CD14-positive monocyte (primary cell): ENCODE results near the gene SRA1. TPM values are rescaled to one million over a fixed set of nuclear protein-coding genes. Genes with fewer than 3 reads are reported as not detected.
A peak's percentile ranks its signal among the peaks of the same experiment; 100 is the strongest.

Source experiments
- DNase-seq, 3 donors: peaks; one replicate each; pipeline ENCODE4 v3.0.0-alpha.2; 2011 to 2022
- H2AFZ ChIP-seq: 2 replicates; pipeline ENCODE4 v1.6.0; 2012; ENCODE audit warnings: mild to moderate bottlenecking, low read depth, low read length, inconsistent platforms; ENCODE audit not compliant: insufficient read depth, poor library complexity, severe bottlenecking
- H3K27ac ChIP-seq, 2 donors: 1 replicate in 1 of 2; 2 replicates in 1 of 2; pipeline ENCODE4 v1.5.1; 2012 to 2013; ENCODE audit warnings: low read length in 2 of 2, control low read depth in 1 of 2, inconsistent platforms in 1 of 2, low read depth in 1 of 2, mild to moderate bottlenecking in 1 of 2
- H3K27me3 ChIP-seq, 2 donors: one replicate each; pipeline versions ENCODE4 v1.6.0 to v1.6.1; 2011 to 2013; ENCODE audit warnings: low read length in 2 of 2; ENCODE audit not compliant: control insufficient read depth in 2 of 2, insufficient read depth in 2 of 2
- H3K36me3 ChIP-seq, 2 donors: replicated peaks in 1 of 2; 1 replicate in 1 of 2; 2 replicates in 1 of 2; pipeline versions ENCODE4 v1.5.1 to v1.6.1; 2012 to 2013; ENCODE audit warnings: low read length in 2 of 2, control low read depth in 1 of 2, inconsistent platforms in 1 of 2, mild to moderate bottlenecking in 1 of 2; ENCODE audit not compliant: insufficient read depth in 2 of 2, control insufficient read depth in 1 of 2
- H3K4me1 ChIP-seq, 2 donors: 1 replicate in 1 of 2; 2 replicates in 1 of 2; pipeline versions ENCODE4 v1.5.1 to v1.6.1; 2012 to 2013; ENCODE audit warnings: low read length in 2 of 2, control low read depth in 1 of 2, inconsistent platforms in 1 of 2, mild to moderate bottlenecking in 1 of 2, moderate library complexity in 1 of 2; ENCODE audit not compliant: insufficient read depth in 2 of 2, control insufficient read depth in 1 of 2
- H3K4me2 ChIP-seq: replicated peaks from 2 replicates; pipeline ENCODE3; 2012; ENCODE audit warnings: low read length, moderate library complexity, mild to moderate bottlenecking; ENCODE audit not compliant: poor library complexity, severe bottlenecking; ENCODE audit errors: extremely low read depth
- H3K4me3 ChIP-seq, 3 experiments: fragments of 200-600 bp in 1 of 3; sonication (generic) in 1 of 3; replicated peaks in 1 of 3; 1 replicate in 2 of 3; 2 replicates in 1 of 3; pipeline ENCODE4 v1.5.1; 2011 to 2013; ENCODE audit warnings: low read length in 3 of 3, mild to moderate bottlenecking in 3 of 3, control low read depth in 2 of 3, low read depth in 2 of 3, inconsistent platforms in 1 of 3, moderate library complexity in 1 of 3
- H3K79me2 ChIP-seq: 2 replicates; pipeline ENCODE4 v1.6.0; 2012; ENCODE audit warnings: mild to moderate bottlenecking, control low read depth, inconsistent platforms, low read length, moderate library complexity; ENCODE audit not compliant: insufficient read depth
- H3K9ac ChIP-seq: 2 replicates; pipeline ENCODE4 v1.6.0; 2017; ENCODE audit warnings: low read length, mild to moderate bottlenecking; ENCODE audit not compliant: insufficient read depth, poor library complexity, severe bottlenecking
- H3K9me3 ChIP-seq, 2 donors: replicated peaks in 1 of 2; 1 replicate in 1 of 2; 2 replicates in 1 of 2; pipeline versions ENCODE4 v1.5.1 to v1.6.1; 2012 to 2013; ENCODE audit warnings: low read length in 2 of 2, control low read depth in 1 of 2; ENCODE audit not compliant: control insufficient read depth in 1 of 2, insufficient read depth in 1 of 2
- H4K20me1 ChIP-seq: 2 replicates; pipeline ENCODE4 v1.6.0; 2012; ENCODE audit warnings: mild to moderate bottlenecking, low read length, control low read depth, moderate library complexity; ENCODE audit not compliant: insufficient read depth
- H3K27ac Mint-ChIP-seq, 7 donors: one replicate each; pipeline ENCODE4 v1.8.0; 2020; ENCODE audit warnings: mild to moderate bottlenecking in 7 of 7, mixed read lengths in 7 of 7, moderate library complexity in 6 of 7, inconsistent platforms in 2 of 7
- H3K27me3 Mint-ChIP-seq, 3 donors: one replicate each; pipeline ENCODE4 v1.8.0; 2021 to 2022; ENCODE audit warnings: low read depth in 3 of 3, mild to moderate bottlenecking in 3 of 3, mixed read lengths in 3 of 3, moderate library complexity in 3 of 3, inconsistent platforms in 1 of 3
- H3K36me3 Mint-ChIP-seq, 2 donors: one replicate each; pipeline ENCODE4 v1.8.0; 2020; ENCODE audit warnings: mixed read lengths in 2 of 2, inconsistent platforms in 1 of 2, mild to moderate bottlenecking in 1 of 2
- H3K4me1 Mint-ChIP-seq: one replicate; pipeline ENCODE4 v1.8.0; 2020; ENCODE audit warnings: mild to moderate bottlenecking, mixed read lengths
- H3K4me3 Mint-ChIP-seq, 2 donors: one replicate each; pipeline ENCODE4 v1.8.0; 2020; ENCODE audit warnings: mild to moderate bottlenecking in 2 of 2, mixed read lengths in 2 of 2, moderate library complexity in 1 of 2
- H3K9me3 Mint-ChIP-seq, 7 donors: one replicate each; pipeline ENCODE4 v1.8.0; 2020 to 2022; ENCODE audit warnings: mixed read lengths in 7 of 7, mild to moderate bottlenecking in 6 of 7, moderate library complexity in 6 of 7, inconsistent platforms in 2 of 7
- WGBS: methylation state at CpG from one replicate; pipeline ENCODE4 v1.1.5; 2013; ENCODE audit warnings: missing lambda C conversion rate; ENCODE audit not compliant: insufficient coverage; 5-methylcytosine and 5-hydroxymethylcytosine counted together
- intact Hi-C, 2 donors: fragments of 100-400 bp; cut with micrococcal nuclease; formaldehyde crosslinking; loops; one replicate each; pipeline versions ENCODE4 v1.15.0 to v1.15.1; 2023
- polyA minus RNA-seq: library from RNA; depleted of rRNA, polyadenylated mRNA; stranded (reverse); fragments of >200 nt; gene quantifications from 2 replicates; pipeline ENCODE4 v1.2.3, GENCODE V29; 2012
- polyA plus RNA-seq, 3 donors: library from polyadenylated mRNA; depleted of rRNA in 1 of 3; unstranded in 2 of 3; stranded (reverse) in 1 of 3; fragments of 300-500 nt in 2 of 3; fragments of >200 nt in 1 of 3; fragmentation: Illumina TruSeq in 2 of 3; gene quantifications; 1 replicate in 2 of 3; 2 replicates in 1 of 3; pipeline ENCODE4 v1.2.3, GENCODE V29; 2012 to 2021
- total RNA-seq, 12 experiments: library from RNA in 1 of 12; stranded (reverse) in 1 of 12; fragments of 120-200 nt in 1 of 12; gene quantifications; one replicate each; pipeline ENCODE4 v1.2.4 and lab custom pipeline; 2013 to 2026; ENCODE audit warnings: mixed read lengths in 6 of 12, inconsistent platforms in 1 of 12
- TF ChIP-seq, protein P1 (sequence below): fragments of 200-600 bp; IDR thresholded peaks from one replicate; pipeline ENCODE4 v1.8.0; 2022; ENCODE audit warnings: antibody characterized with exemption, mild to moderate bottlenecking

SRA1 gene
- total RNA-seq (2013): 56.0 TPM
- polyA plus RNA-seq (10 to 100 TPM; 72.4 to 97.2 (median 80.8) TPM), polyA minus RNA-seq (36.1 and 63.3 TPM in 2 replicates), total RNA-seq (lab: John Stamatoyannopoulos, UW) (22.5 to 117 (median 77.8) reads per million in 11 experiments)

DNA sequence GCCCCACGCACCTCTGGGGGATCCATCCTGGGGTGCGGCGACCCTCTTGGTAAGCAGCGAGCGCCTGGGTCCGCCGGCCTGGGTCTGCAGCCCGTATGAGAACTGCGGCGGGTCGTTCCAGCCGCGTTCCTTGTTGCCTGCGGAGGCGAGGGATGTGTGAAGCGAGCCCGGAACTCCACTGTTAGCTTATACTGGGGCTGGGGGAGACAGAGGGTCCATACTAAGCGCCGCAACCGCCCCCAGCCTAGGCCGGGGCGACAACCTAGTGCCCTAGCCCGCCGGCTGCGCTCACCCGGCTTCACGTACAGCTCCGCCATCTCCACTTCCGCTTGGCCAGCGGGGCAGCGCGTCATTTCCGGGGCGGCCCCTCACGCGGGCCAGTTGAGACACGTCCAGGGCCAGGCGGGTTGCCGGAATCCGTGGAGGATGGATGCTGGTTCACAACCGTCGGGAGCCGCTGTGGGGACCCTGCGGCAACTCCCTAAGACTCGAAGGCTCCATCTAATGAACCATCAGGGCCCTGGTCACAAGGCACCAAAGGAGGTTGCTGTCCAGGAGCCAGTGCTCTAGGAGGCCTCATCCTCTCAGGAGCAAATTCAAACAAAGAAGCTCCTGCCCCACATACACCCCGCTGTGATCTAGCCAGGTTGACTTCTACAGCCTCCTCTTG is at the start of gene SRA1:
TSS of gene SRA1 (minus strand) at position 338 of the 670 bp plus-strand sequence. CDS start at position 317, 21 bp downstream.
- WGBS: 2% methylated on average over 39 of the region's 46 CpGs
- H3K4me3 ChIP-seq: peak within 1 kb of the TSS; percentile 82 to 88 (median 87)
- peak within 1 kb of the TSS; percentile 88 to 94 for H3K27ac ChIP-seq
- peaks cover 49% of the 10 kb centered on the region for H3K79me2 ChIP-seq
- H3K4me2 ChIP-seq: peak within 1 kb of the TSS; percentile 82
- intact Hi-C loops: loop anchor here in 1 of 2 donors (5.0 kb wide), 1 partner anchor 45 kb away; no protein-coding TSS in a partner anchor
- TF ChIP-seq, protein P1, sequence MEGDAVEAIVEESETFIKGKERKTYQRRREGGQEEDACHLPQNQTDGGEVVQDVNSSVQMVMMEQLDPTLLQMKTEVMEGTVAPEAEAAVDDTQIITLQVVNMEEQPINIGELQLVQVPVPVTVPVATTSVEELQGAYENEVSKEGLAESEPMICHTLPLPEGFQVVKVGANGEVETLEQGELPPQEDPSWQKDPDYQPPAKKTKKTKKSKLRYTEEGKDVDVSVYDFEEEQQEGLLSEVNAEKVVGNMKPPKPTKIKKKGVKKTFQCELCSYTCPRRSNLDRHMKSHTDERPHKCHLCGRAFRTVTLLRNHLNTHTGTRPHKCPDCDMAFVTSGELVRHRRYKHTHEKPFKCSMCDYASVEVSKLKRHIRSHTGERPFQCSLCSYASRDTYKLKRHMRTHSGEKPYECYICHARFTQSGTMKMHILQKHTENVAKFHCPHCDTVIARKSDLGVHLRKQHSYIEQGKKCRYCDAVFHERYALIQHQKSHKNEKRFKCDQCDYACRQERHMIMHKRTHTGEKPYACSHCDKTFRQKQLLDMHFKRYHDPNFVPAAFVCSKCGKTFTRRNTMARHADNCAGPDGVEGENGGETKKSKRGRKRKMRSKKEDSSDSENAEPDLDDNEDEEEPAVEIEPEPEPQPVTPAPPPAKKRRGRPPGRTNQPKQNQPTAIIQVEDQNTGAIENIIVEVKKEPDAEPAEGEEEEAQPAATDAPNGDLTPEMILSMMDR: no peak
- H3K4me1 ChIP-seq: peaks cover 45 to 61% of the 10 kb centered on the region in 2 donors
- peak within 1 kb of the TSS; percentile 36 for H2AFZ ChIP-seq
- Mint-ChIP-seq H3K36me3 (peaks cover 59 to 65% of the 10 kb centered on the region in 2 donors), H3K4me3 (peak within 1 kb of the TSS; percentile 86 to 96), H3K27ac (peak within 1 kb of the TSS; percentile 89 to 99 (median 98)), H3K9me3 (peaks cover 0 to 2% (median 0%) of the 10 kb centered on the region in 7 donors), H3K27me3 (peaks cover 0 to 5% (median 0%) of the 10 kb centered on the region in 3 donors), H3K4me1 (peaks cover 58% of the 10 kb centered on the region)
- peak; percentile 92 to 94 (median 93) for DNase-seq
- peak within 1 kb of the TSS; percentile 92 for H3K9ac ChIP-seq
- H3K27me3 ChIP-seq: no peaks in the 10 kb centered on the region
- peaks cover 50% of the 10 kb centered on the region for H4K20me1 ChIP-seq
- no peaks in the 10 kb centered on the region for H3K9me3 ChIP-seq
- peaks cover 15 to 28% of the 10 kb centered on the region in 2 donors for H3K36me3 ChIP-seq

DNA sequence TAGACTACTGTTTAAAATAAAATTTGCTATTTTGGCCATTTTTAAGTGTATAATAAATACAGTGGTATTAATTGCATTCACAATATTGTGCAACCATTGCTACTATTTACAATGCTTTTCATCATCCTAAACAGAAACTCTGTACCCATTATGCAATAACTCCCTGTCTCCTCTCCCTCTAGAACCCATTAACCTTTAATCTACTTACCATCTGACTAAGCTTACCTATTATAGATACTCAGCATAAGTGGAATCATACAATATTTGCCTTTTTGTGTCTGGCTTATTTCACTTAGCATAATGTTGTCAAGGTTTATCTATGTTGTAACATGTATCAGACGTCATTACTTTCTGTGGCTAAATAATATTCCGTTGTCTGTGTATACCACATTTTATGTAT is 49.8 kb upstream of the SRA1 start:
- TF ChIP-seq, protein P1: no peak
- intact Hi-C loops: no loop called here
- Histone ChIP-seq H3K9me3 (no peaks in the 10 kb centered on the region), H3K9ac (no peak overlapping the region), H3K36me3 (no peaks in the 10 kb centered on the region), H3K4me3 (no peak overlapping the region), H3K27ac (peak overlapping the region in 1 of 2 donors; percentile 94), H4K20me1 (no peaks in the 10 kb centered on the region), H2AFZ (no peak overlapping the region), H3K27me3 (no peaks in the 10 kb centered on the region), H3K4me1 (peaks cover 88 to 99% of the 10 kb centered on the region in 2 donors), H3K79me2 (peaks cover 30% of the 10 kb centered on the region), H3K4me2 (peak overlapping the region; percentile 30)
- H3K27ac Mint-ChIP-seq: peak overlapping the region; percentile 92 to 100 (median 98)
- H3K27me3 Mint-ChIP-seq: peaks cover 0 to 5% (median 0%) of the 10 kb centered on the region in 3 donors
- no CpG with 5 or more reads among the region's 2 CpGs for WGBS
- peaks cover 85% of the 10 kb centered on the region for H3K4me1 Mint-ChIP-seq
- peak; percentile 51 to 90 (median 74) for DNase-seq
- H3K9me3 Mint-ChIP-seq: peaks cover 0 to 4% (median 0%) of the 10 kb centered on the region in 7 donors
- H3K4me3 Mint-ChIP-seq: no peak overlapping the region
- peaks cover 1 to 4% of the 10 kb centered on the region in 2 donors for H3K36me3 Mint-ChIP-seq
